Measurements from ENCODE around the gene CYTH1. TPM values are rescaled to one million over a fixed set of nuclear protein-coding genes. Genes with fewer than 3 reads are reported as not detected.

The CYTH1 gene
- total and polyA plus RNA-seq, 2 donors (not counting 1 experiment from before 2014, with no cell fraction given): 255 to 353 TPM

DNA sequence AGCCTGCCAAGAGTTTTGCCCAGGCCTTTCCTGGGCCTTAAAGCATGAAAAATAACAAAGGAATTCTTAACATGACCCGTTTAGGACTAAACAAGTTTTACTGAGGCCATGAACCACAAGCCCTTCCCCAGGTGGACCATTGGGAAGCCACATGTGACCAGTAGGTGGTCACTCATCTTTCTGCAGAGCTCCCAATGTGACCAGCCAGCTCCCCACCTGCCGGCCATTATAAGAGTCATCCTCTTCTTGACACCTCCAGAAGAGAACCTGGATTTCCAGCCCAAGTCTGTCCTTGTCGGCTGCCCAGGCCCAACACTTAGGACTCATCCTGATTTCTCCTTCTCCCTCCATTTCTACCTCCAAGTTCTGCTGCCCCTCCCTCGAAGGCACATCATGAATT, 113.2 kb downstream of the CYTH1 start:
- CTCF ChIA-PET: no interaction called here
- intact Hi-C loops (cut with micrococcal nuclease): no loop called here
- DNase-seq (no peak), ATAC-seq (ENCODE audit: low read depth) (no peak)
- no peaks in the 10 kb centered on the region for H3K27me3 Mint-ChIP-seq
- Histone ChIP-seq H3K36me3 (replicated peaks in 1 of 2; ENCODE audit: control extremely low read depth in 1 of 2, control insufficient read depth in 1 of 2, extremely low read depth in 1 of 2, insufficient read depth in 2 of 2, low read length in 1 of 2) (peaks cover 0 to 31% of the 10 kb centered on the region in 2 experiments), H3K79me2 (ENCODE audit: control insufficient read depth, insufficient read depth, low read length) (no peaks in the 10 kb centered on the region), H4K20me1 (ENCODE audit: control insufficient read depth, insufficient read depth, low read length, poor library complexity, severe bottlenecking) (peaks cover 12% of the 10 kb centered on the region), H3K4me2 (replicated peaks; ENCODE audit: low read depth, low read length, poor library complexity, severe bottlenecking) (no peak overlapping the region), H2AFZ (ENCODE audit: insufficient read depth, low read depth, low read length, poor library complexity, severe bottlenecking) (no peak overlapping the region), H3K27ac (ENCODE audit: low read length in 2 of 2) (no peak overlapping the region), H3K9me3 (ENCODE audit: control extremely low read depth in 1 of 3, control insufficient read depth in 2 of 3, insufficient read depth in 1 of 3, low read length in 2 of 3) (no peaks in the 10 kb centered on the region), H3K9ac (ENCODE audit: low read length) (no peak overlapping the region), H3K4me1 (ENCODE audit: control insufficient read depth in 2 of 2, insufficient read depth in 2 of 2, low read length in 2 of 2) (peaks cover 16 to 19% of the 10 kb centered on the region in 2 donors), H3K27me3 (replicated peaks in 1 of 4; ENCODE audit: control extremely low read depth in 1 of 4, control insufficient read depth in 3 of 4, insufficient read depth in 4 of 4, low read length in 3 of 4) (no peaks in the 10 kb centered on the region), H3K4me3 (ENCODE audit: control extremely low read depth in 1 of 5, extremely low read depth in 1 of 5, insufficient read depth in 1 of 5, low read depth in 2 of 5, low read length in 4 of 5) (no peak overlapping the region)
- TF ChIP-seq, protein P1, sequence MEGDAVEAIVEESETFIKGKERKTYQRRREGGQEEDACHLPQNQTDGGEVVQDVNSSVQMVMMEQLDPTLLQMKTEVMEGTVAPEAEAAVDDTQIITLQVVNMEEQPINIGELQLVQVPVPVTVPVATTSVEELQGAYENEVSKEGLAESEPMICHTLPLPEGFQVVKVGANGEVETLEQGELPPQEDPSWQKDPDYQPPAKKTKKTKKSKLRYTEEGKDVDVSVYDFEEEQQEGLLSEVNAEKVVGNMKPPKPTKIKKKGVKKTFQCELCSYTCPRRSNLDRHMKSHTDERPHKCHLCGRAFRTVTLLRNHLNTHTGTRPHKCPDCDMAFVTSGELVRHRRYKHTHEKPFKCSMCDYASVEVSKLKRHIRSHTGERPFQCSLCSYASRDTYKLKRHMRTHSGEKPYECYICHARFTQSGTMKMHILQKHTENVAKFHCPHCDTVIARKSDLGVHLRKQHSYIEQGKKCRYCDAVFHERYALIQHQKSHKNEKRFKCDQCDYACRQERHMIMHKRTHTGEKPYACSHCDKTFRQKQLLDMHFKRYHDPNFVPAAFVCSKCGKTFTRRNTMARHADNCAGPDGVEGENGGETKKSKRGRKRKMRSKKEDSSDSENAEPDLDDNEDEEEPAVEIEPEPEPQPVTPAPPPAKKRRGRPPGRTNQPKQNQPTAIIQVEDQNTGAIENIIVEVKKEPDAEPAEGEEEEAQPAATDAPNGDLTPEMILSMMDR (IDR thresholded peaks at IDR 0.05): no peak
- TF ChIP-seq EZH2 (IDR thresholded peaks at IDR 0.05; ENCODE audit: borderline replicate concordance, insufficient read depth, low read depth, low read length, poor library complexity, severe bottlenecking): no peak
- H3K4me1 Mint-ChIP-seq: peaks cover 21% of the 10 kb centered on the region
- POLR2A ChIA-PET: no interaction called here
- WGBS (ENCODE audit: insufficient coverage): 88% methylated on average over 4 of the region's 4 CpGs
- H3K27ac Mint-ChIP-seq: peak overlapping the region; percentile 4
- no peak overlapping the region for H3K4me3 Mint-ChIP-seq
- no peaks in the 10 kb centered on the region for H3K9me3 Mint-ChIP-seq (ENCODE audit: insufficient read depth)

DNA sequence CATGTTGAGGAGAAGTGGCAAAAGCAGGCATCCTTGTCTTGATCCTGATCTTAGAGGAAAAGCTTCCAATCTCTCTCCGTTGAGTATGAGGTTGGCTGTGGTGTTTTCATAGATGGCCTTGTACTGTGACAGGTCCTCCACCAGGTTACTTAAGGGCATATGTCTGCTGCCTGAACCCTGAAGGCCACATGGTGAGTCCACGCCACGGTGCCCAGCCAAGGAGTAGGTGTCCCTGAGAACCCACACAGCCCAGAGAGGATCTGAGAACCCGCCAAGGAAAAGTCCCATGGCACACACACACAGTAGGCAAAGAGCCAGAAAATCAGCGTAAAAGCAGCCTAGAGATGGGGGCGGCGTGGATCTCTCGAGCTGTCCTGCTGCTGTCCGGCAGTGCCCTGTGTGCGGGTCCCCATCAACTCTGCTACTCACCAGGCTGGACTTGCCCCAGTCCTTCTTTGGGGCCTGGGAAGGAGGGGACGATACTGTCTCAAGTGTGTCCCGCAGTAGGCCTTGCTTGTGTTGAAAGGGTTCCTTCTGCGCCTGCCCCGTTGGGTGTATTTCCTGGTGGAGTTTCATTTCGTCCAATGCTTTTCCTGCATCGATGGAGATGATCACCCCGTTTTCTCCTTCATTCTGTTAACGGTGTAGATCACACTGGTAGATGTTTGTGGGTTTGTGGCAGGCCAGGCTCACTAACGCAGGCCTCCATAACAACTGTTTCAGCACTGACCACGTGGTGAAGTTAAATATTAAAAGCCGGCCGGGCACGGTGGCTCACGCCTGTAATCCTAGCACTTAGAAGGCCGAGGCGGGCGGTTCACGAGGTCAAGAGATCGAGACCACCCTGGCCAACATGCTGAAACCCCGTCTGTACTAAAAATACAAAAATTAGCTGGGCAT, 114.1 kb downstream of the CYTH1 start:
- Histone ChIP-seq H3K4me3 (ENCODE audit: control extremely low read depth in 1 of 5, extremely low read depth in 1 of 5, insufficient read depth in 1 of 5, low read depth in 2 of 5, low read length in 4 of 5) (no peak overlapping the region), H3K36me3 (replicated peaks in 1 of 2; ENCODE audit: control extremely low read depth in 1 of 2, control insufficient read depth in 1 of 2, extremely low read depth in 1 of 2, insufficient read depth in 2 of 2, low read length in 1 of 2) (peaks cover 0 to 23% of the 10 kb centered on the region in 2 experiments), H2AFZ (ENCODE audit: insufficient read depth, low read depth, low read length, poor library complexity, severe bottlenecking) (no peak overlapping the region), H3K4me2 (replicated peaks; ENCODE audit: low read depth, low read length, poor library complexity, severe bottlenecking) (no peak overlapping the region), H3K9ac (ENCODE audit: low read length) (no peak overlapping the region), H3K4me1 (ENCODE audit: control insufficient read depth in 2 of 2, insufficient read depth in 2 of 2, low read length in 2 of 2) (peaks cover 16 to 19% of the 10 kb centered on the region in 2 donors), H3K27me3 (replicated peaks in 1 of 4; ENCODE audit: control extremely low read depth in 1 of 4, control insufficient read depth in 3 of 4, insufficient read depth in 4 of 4, low read length in 3 of 4) (no peaks in the 10 kb centered on the region), H4K20me1 (ENCODE audit: control insufficient read depth, insufficient read depth, low read length, poor library complexity, severe bottlenecking) (peaks cover 12% of the 10 kb centered on the region), H3K79me2 (ENCODE audit: control insufficient read depth, insufficient read depth, low read length) (no peaks in the 10 kb centered on the region), H3K9me3 (ENCODE audit: control extremely low read depth in 1 of 3, control insufficient read depth in 2 of 3, insufficient read depth in 1 of 3, low read length in 2 of 3) (no peaks in the 10 kb centered on the region), H3K27ac (ENCODE audit: low read length in 2 of 2) (no peak overlapping the region)
- Mint-ChIP-seq H3K9me3 (ENCODE audit: insufficient read depth) (no peaks in the 10 kb centered on the region), H3K4me1 (peaks cover 21% of the 10 kb centered on the region), H3K4me3 (no peak overlapping the region), H3K27me3 (no peaks in the 10 kb centered on the region), H3K27ac (peak overlapping the region; percentile 20)
- intact Hi-C loops (cut with micrococcal nuclease): no loop called here
- ChIA-PET CTCF (no interaction called here), POLR2A (no interaction called here)
- TF ChIP-seq, protein P1 (IDR thresholded peaks at IDR 0.05): no peak
- WGBS (ENCODE audit: insufficient coverage): 96% methylated on average over 30 of the region's 30 CpGs
- DNase-seq: no peak
- no peak for ATAC-seq (ENCODE audit: low read depth)

Data from B cell (primary cell).